SKM-1 (cell line): Measurements from ENCODE around the gene ITFG1.
"Not testable (repeated sequence)": the region's sequence is repeated elsewhere in the genome, so short reads cannot be mapped to it uniquely, and the experiment has no call there.

ENCODE experiments used
- DNase-seq: peaks from one replicate; lab custom pipeline; 2025; ENCODE audit not compliant: unreplicated experiment; lab: John Stamatoyannopoulos, UW

ITFG1 gene

DNA sequence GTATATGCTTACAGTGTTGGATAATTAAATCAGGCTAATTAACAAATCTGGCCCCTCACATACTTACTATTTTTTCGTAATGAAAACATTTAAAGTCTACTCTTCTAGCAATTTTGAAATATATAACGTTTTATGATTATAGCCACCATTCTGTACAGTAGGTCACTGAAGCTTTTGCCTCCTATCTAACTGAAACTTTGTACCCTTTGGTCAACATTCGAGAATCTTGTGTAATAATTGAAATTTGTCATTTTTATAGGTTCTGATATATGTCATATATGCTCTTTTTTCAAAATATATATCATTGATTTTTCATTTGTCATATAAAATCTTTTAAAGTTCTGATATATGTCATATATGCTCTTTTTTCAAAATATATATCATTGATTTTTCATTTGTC is 12.9 kb upstream of the ITFG1 start:
- DNase-seq, result no peak

DNA sequence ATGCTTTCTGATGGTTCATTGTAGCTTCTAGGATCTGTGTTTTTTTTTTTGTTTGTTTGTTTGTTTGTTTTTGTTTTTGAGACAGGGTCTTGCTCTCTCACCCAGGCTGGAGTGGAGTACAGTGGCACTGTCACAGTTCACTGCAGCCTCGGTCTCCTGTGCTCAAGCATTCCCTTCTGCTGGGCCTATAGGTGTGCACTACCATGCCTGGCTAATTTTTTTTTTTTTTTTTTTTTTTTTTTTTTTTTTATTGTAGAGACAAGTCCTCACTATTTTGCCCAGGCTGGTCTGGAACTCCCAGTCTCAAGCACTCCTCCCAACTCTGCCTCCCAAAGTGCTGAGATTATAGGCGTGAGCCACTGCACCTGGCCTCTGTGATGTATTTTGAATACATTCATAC is 12.1 kb upstream of the ITFG1 start:
- not testable (repeated sequence) for DNase-seq

DNA sequence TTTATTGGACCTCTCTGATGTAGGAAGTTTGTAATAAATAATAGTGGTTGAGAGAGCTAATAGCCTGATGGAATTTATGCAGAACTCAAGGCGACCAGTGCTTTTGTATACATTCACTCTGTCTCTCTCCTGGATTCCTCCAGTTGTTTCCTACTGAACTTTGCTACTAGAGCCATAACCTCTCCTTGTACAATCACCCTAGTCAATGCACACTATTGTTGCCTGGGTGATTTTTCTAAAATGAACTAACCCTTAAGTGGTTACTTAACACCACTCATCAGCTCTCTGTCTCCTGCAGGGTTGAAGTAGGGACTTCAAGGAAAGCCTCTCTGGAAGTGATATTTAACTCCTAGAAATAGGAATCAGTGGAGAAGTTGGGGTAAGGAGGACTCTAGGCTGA is 9.9 kb upstream of the ITFG1 start:
- no peak for DNase-seq

DNA sequence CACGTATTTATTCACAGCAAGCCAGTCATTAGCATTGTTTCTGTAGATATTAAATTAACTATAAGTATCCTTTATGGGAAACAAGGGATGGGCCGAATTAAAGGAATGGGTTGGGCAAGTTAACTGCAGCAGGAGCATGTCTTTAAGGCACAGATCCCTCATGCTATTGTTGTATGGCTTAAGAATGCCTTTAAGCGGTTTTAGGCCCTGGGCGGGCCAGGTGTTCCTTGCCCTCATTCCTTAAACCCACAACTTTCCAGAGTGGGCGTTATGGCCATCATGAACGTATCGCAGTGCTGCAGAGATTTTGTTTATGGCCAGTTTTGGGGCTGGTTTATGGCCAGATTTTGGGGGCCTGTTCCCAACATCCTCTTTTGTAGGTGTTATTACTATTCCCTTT is 9.3 kb upstream of the ITFG1 start:
- DNase-seq, result no peak

DNA sequence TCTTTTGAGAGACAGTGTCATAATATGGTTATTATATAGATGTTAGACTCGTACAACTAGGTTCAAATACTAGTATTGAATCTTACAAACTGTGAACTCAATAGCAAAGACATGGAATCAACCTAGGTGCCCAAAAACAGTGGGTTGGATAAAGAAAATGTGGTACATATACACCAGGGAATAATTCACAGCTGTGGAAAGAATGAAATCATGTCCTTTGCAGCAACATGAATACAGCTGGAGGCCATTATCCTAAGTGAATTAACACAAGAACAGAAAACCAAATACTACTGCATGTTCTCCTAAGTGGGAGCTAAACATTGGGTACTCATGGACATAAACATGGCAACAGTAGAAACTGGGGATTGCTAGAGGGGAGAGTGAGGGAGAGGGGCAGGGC is 8.4 kb upstream of the ITFG1 start:
- DNase-seq, result no peak

DNA sequence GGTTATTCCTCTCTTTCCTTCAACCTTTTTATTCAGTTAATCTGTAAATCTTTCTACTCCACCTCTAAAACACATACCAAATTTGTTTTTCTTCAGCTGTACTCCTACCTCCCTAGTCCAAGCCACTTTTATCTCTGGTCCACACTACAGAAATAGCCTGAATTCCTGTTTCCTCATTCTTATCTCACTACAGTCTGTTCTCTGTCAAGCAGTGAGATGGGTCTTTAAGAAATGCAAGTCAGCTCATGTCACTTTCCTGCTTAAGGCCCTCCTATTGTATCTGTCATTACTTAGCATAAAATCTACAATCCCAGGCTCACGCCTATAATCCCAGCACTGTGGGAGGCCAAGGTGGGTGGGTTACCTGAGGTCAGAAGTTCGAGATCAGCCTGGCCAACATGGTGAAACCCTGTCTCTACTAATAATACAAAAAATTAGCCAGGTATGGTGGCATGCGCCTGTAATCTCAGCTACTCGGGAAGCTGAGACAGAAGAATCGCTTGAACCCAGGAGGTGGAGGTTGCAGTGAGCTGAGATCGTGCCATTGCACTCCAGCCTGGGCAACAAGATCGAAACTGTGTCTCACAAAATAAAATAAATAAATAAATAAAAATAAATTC is 7.3 kb upstream of the ITFG1 start:
- not testable (repeated sequence) for DNase-seq

DNA sequence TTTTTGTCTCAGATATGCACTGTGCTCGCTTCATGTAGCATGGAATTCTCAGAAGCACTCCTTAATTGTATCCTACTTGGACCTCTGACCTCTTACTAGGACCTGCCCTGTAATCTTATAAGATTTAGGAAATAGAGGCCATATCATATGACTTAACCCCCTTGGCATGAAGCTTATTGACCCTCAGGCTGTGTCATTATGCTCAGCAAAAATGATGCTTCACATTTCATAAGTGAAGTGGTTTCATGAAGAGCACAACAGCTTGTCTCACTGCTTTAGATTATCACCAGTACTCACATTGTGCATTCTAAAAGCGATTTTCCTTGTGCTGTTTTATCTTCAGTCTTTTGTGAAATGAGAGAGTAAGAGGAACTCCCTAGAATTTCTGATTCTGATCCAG is 6.6 kb upstream of the ITFG1 start:
- DNase-seq, result no peak

DNA sequence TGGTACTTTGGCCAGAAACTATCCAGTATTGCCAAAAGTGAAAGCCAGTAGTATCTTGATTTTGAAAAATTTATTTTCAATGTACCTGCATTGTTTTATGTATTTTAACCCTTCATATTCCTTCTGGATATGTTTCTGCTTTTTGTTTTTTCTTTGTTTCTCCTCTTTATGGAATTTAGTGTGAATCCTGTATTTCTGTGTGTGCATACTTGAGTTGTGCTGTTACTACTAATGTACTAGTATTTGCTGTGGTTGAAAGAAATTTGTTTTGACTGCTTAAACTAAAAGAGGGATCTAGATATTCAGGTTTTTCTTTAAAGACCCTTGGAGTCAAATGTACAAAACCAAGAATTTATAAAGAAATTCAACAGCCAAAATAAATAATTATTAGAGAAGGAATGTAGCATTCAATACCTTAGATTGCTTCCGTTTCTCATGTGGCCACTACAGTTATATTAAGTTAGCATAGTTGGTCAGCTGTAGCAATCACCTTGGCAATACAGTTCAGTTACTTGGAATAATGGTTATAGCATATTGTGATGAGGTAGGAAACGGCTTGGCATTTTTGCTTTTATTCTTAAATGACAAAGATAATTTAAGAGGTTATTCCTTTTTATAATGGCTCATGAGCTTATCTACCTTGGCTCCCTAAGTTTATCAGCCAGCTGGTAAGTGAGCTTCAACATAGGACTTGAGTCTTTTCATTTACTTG is 5.2 kb upstream of the ITFG1 start:
- DNase-seq, result no peak

DNA sequence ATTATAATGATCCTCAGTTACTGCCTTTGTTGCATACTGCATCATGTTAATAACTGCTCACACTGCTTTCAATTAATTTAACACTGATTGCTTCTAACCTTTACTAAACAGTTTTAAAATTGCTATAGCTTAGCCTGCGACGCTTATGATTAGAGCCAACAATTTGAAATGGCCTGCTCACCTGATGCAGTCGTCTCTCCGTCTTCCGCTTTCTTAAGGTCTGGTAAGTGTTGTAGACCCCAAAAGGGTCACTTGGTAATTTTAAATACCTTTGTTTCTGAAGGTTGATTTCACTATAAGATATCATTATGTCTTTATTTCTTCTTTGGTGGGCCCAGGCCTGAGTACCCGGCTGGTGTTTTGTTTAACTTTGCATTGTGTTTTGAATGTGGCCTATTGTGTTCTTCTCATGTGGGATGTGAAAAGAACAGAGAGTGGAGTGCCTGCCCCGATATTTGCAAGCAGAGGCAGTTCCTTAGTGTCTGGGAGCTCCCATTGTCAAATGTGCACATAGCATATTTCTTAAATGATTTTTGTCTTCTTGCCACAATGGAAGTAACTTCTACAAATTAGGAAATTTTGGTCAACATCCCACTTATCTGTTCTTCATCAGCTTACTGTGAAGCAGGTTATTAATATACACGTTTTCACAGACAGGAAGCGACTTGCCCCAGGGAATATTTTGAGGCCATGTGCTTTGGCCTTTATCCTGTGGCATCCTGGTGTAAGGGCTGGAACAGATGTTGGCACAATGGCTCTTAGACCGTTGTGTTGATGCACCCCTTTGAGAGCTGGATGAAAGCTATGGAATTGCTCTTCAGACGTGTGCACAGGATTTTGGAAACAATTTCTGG is 3.1 kb upstream of the ITFG1 start:
- no peak for DNase-seq

DNA sequence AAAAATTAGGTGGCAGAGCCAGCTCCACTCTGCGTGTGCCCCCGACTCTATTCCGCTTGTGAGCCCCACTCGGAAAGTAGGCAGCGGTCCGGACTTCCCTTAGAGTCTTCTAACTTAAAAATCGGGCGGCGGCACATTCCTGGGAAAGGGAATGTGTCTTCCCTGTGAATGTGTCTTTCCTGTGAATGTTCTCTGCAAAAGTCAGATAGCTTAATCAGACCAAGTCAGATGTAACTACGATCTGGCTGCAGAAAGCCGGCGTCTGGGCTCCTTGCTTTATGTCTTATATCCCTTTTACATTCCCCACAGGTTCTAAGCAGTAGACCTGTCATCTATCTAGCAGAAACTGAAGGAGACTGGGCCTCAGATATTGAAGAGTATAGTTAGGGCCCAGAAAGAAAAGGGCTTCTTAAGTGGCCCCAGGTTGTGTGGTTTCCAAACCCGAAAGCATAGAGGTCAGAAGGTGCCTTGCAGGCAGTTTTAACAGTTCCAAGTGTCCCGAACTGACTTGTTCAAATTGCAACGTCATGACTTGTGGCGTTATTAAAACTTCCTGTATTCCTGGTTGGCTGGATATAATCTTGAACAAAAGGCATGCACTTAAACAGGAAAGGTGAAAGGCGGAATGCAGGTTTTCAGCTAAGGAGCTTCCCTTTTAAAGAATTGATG is 869 bp upstream of the ITFG1 start:
- no peak for DNase-seq

DNA sequence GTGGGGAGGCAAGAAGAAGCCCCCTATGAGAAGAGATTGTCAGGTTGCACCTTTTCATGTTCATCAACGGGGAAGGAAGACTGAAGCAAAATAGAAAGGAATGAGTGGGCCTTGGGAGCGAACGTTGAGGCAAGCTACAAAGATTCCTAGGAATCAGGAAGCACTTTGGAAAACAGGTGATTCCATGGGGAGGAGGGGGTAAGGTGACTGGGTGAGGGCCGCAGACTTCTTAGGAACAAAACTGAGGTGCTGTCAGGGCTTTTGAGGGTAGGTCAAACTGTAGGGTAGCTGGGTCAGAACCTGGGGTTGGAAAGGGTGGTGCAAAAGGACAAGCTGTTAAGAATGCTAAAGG is 528 bp downstream of the ITFG1 start:
- DNase-seq, result no peak

DNA sequence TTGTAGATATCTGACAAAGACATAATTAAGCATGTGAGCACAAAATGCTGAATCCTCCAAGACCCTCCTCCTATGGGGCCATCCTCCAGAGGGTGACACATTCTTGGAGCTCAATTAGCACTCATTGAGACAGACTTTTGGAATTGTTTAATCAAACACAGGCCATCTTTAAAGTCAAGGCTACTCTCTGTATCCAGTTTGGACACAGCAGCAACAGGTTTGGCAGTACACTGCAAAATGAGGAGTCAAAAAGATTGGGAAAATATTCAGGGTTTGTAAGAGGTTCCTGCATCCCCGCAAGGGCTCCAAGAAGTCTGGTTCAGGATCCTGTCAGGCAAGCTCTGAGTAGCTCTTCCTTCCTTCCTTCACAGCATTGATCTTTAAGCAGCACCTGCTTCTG is 1.3 kb downstream of the ITFG1 start:
- no peak for DNase-seq

DNA sequence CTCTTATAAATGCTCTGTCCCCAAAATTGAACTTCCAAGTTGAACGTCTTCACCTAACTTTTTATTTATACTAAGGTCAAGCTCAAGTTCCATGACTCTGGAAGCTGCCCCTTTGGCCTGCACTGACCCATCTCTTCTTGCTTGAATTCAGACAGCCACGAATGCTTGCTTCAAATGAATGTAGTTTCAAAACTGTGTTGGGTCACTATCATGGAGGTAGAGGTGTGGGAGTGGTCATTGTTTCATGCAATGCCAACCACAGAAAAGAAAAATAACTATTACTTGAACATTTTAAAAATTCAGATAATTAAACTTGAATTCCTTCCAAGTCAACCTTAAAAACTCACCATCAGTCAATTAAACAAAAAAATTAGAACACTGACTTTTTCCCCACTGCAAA is 2.5 kb downstream of the ITFG1 start:
- no peak for DNase-seq

DNA sequence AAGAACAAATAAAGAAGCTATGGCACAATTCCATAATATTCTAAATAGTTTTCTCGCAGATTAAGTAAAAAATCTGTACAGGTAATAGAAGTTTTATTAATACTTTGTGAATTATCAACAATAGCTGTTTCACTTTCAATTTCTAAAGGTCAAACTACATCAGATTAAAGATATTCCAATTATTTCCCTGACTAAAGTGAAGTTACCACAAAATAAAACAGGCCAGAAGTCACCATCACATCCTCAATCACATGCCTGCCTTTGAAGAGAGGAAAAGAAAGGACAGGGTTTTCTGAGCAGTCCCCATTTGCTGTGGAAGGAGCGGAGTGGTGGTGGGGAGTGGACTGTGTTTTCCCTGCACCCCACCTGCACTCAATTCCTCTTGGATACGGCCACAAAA is 11.1 kb downstream of the ITFG1 start:
- no peak for DNase-seq

DNA sequence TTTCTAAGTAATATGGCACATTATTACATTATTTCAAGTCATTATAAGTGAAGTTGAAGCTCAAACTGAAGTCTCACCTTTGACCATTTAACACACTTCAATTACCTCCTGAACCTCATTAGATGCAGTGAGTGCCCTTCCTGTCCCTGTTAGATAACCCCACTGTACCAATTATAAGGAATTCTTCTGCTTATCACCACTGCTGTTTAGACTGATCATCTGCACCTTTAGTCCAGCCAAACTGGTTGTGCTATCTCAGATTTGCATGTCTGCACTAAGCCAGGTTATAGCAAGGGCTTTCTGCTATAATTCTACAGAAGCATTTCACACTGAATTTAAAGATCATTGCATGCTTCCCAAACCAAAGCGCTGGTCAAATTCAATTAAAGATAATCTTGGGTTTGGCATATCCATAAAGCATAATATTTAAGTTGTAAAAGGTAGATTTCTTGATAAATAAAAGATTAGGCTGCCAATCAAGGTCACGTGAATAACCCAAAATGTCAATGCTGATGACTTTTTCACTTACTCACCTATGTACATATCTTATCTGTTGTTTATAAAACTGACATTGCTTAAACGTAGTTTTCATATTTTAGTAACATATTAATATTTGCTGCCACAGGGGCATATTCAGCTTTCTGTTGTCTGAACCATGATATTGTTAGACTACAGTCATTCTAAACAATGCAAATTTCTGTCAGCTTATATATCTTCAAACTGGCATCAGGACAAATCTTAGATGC is 11.9 kb downstream of the ITFG1 start:
- DNase-seq, result no peak

DNA sequence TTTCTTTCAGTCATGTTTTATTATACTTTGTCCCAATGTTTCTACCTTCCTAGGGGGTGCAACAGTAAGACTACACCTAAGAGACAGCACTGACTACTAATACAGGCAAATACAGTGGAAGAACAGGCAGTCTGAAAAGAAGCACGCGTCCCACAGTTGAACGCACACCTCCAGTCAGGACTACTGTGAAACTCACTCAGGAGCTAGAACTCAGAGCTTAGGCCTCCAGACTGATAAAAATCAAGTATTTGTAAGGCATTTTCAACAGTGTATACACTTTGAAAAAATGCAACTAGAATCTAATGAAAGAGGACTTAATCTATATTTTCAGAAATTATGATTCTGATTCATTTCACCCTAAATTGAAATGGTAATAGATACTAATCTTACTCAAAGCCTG is 14.4 kb downstream of the ITFG1 start:
- no peak for DNase-seq

DNA sequence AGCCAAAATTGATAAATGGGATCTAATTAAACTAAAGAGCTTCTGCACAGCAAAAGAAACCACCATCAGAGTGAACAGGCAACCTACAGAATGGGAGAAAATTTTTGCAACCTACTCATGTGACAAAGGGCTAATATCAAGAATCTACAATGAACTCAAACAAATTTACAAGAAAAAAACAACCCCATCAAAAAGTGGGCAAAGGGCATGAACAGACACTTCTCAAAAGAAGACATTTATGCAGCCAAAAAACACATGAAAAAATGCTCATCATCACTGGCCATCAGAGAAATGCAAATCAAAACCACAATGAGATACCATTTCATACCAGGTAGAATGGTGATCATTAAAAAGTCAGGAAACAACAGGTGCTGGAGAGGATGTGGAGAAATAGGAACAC is 18.0 kb downstream of the ITFG1 start:
- not testable (repeated sequence) for DNase-seq

DNA sequence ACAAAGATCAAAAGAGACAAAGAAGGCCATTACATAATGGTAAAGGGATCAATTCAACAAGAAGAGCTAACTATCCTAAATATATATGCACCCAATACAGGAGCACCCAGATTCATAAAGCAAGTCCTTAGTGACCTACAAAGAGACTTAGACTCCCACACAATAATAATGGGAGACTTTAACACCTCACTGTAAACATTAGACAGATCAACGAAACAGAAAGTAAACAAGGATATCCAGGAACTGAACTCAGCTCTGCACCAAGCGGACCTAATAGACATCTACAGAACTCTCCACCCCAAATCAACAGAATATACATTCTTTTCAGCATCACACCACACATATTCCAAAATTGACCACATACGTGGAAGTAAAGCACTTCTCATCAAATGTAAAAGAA is 20.8 kb downstream of the ITFG1 start:
- not testable (repeated sequence) for DNase-seq

DNA sequence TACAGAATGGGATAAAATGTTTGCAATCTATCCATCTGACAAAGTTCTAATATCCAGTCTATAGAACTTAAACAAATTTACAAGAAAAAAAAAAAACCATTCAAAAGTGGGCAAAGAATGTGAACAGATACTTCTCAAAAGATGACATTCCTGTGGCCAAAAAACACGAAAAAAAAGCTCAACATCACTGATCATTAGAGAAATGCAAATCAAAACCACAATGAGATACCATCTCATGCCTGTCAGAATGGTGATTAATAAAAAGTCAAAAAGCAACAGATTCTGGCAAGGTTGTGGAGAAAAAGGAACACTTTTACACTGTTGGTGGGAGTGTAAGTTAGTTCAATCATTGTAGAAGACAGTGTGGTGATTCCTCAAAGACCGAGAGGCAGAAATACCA is 26.6 kb downstream of the ITFG1 start:
- DNase-seq, result not testable (repeated sequence)

DNA sequence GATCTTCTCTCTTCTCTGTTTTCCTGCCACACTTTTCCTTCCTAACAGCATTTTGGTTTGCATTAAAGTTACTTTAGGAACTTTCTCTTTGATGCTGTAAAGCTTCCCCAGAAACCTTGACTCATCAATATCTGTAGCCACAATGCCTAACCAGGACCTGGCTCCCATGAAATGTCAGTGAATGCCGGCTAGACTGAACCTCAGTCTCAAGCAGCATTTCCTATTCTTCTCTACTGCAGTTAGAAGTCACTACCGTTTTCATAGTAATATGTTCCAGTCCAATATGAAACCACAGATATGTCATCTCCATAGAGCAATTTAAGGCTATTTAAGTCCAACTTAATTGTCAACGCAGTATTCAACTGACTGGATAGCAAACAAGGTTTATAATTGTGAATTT is 28.9 kb downstream of the ITFG1 start:
- no peak for DNase-seq

DNA sequence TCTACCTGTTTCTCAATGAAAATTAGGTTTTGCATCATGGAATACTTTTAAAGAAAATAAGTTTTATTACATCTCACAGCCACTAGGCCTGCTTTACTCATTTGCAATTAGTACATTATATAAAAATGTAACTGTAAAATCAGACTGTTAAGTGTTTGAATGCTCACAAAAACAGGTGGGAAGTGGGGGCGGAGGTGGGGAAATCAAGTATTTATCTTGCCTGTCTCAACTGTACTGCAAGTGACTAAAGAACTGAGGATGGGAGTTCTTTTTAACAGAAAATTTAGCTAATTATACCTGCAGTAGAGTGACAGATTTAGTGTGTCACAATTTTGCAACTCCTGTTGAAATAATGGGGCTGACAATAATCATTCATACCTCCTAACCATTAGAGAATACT is 34.1 kb downstream of the ITFG1 start:
- no peak for DNase-seq
